Stomach (tissue), 4 donors: ENCODE measurements around the gene DBN1.

ENCODE experiments used
- CTCF ChIP-seq, 7 experiments: fragments of 450-650 bp in 4 of 7; fragments of 200-600 bp in 3 of 7; sonication (generic) in 3 of 7; IDR thresholded peaks; one replicate each; pipeline ENCODE4 v1.5.1; 2016 to 2019; ENCODE audit warnings: antibody characterized with exemption in 7 of 7, control low read depth in 2 of 7, mild to moderate bottlenecking in 1 of 7
- POLR2AphosphoS5 ChIP-seq, 3 donors: sonication (generic); formaldehyde crosslinking; IDR thresholded peaks; one replicate each; pipeline ENCODE4 v1.6.1; 2016; ENCODE audit warnings: antibody characterized with exemption in 3 of 3

- TF ChIP-seq CTCF (IDR thresholded peaks at IDR 0.05), result no peak
- TF ChIP-seq POLR2AphosphoS5 (IDR thresholded peaks at IDR 0.05), result no peak
These were observed 19.4 kb upstream of the DBN1 start for GRCh38 chr5:177492841-177493240.
